ENCODE results near the gene CHPT1. TPM values are rescaled to one million over a fixed set of nuclear protein-coding genes. Genes with fewer than 3 reads are reported as not detected.

CHPT1 gene
- total and polyA plus RNA-seq, 2 donors (not counting 1 experiment from before 2014, with no cell fraction given): 34.8 to 62.9 TPM

DNA sequence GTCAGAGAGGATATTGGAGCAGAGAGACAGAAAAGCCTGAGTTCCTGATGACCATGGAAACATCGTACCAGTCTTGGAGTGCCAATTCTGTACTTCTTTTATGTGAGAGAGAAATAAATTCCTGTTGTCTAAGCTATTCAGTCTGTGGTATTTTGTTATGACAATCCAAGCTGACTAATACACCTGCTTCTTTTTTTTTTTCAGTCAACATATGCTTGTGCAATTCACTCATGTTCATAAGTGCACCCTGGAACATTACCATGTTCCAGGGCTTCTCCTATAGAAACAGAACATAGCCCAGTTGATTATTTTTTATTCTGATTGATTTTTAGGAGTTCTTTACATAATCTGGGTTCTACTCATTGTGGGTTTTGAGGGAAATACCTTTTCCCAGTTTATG is 1.7 kb upstream of the CHPT1 start:
- no peak overlapping the region for H3K9ac ChIP-seq (ENCODE audit: insufficient read depth, low read length)
- H3K36me3 ChIP-seq (ENCODE audit: control insufficient read depth, insufficient read depth, low read length): no peaks in the 10 kb centered on the region
- H3K27ac ChIP-seq (ENCODE audit: insufficient read depth, low read length): no peak overlapping the region
- peaks cover 11% of the 10 kb centered on the region for H3K79me2 ChIP-seq (ENCODE audit: control insufficient read depth, insufficient read depth, low read length)
- H4K20me1 ChIP-seq (ENCODE audit: control insufficient read depth, extremely low read depth, insufficient read depth, low read length): no peaks in the 10 kb centered on the region
- H3K9me3 ChIP-seq (ENCODE audit: control insufficient read depth, insufficient read depth, low read depth, low read length): no peaks in the 10 kb centered on the region
- no peak overlapping the region for H3K4me2 ChIP-seq (ENCODE audit: extremely low read depth, insufficient read depth, low read length)
- H3K4me3 ChIP-seq (replicated peaks in 1 of 4; ENCODE audit: control extremely low read depth in 1 of 4, insufficient read depth in 1 of 4, low read depth in 3 of 4, low read length in 4 of 4): no peak overlapping the region
- H2AFZ ChIP-seq (ENCODE audit: low read length): no peak overlapping the region
- peak in 1 of 2 donors; percentile 53 for DNase-seq (ENCODE audit: low read depth in 2 of 2)
- H3K27me3 ChIP-seq (ENCODE audit: control insufficient read depth, insufficient read depth, low read length): no peaks in the 10 kb centered on the region
- no peaks in the 10 kb centered on the region for H3K4me1 ChIP-seq (ENCODE audit: control insufficient read depth, extremely low read depth, insufficient read depth, low read length)
- TF ChIP-seq, protein P1, sequence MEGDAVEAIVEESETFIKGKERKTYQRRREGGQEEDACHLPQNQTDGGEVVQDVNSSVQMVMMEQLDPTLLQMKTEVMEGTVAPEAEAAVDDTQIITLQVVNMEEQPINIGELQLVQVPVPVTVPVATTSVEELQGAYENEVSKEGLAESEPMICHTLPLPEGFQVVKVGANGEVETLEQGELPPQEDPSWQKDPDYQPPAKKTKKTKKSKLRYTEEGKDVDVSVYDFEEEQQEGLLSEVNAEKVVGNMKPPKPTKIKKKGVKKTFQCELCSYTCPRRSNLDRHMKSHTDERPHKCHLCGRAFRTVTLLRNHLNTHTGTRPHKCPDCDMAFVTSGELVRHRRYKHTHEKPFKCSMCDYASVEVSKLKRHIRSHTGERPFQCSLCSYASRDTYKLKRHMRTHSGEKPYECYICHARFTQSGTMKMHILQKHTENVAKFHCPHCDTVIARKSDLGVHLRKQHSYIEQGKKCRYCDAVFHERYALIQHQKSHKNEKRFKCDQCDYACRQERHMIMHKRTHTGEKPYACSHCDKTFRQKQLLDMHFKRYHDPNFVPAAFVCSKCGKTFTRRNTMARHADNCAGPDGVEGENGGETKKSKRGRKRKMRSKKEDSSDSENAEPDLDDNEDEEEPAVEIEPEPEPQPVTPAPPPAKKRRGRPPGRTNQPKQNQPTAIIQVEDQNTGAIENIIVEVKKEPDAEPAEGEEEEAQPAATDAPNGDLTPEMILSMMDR (conservative IDR thresholded peaks at IDR 0.05 in 1 of 2, IDR thresholded peaks at IDR 0.05 in 1 of 2; ENCODE audit: low read depth in 1 of 2, low read length in 2 of 2): no peak
- no peak for TF ChIP-seq EZH2 (IDR thresholded peaks at IDR 0.05; ENCODE audit: low read length, missing control alignments)

DNA sequence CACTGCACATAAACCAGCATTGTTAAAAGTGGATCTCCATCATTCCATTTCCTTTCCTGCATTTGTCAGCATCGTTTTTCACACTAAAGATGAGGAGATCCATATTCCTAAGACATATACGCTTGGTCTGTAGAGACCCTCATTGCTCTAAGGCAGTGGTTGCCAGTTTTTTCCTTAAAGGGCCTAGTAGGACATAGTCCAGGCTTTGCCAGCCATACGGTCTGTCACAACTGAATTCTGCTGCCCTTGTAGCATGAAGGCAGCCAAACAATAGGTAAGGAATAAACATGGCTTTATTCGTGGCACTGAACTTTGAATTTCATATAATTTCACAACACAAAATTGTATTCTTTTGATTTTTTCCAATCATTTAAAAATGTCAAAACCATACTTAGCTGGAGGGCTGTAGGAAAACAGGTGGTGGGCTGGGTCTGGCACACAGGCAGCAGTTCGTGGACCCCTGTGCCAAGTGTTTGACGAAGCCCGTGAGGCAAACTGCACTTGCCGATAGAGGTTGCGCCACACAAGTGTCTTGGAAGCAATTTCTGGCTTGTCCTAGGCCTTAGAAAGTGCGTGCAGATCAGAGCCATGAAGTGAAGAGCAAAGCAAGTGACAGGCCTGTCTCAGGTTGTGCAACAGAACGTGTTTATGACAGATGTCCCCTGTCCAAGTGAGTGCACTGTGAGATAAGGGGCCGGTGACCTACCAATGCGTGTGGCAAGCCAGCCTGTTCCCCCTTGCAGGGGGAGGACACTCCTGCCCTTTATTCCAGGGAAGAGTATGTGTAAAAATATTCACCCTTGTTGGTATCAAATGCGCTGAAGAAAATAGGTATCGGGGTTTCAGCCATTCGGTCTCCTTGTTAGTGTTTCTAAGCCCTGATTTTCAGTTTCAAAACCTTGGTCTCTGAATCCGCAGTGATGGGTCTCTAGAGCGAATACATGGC is 916 bp upstream of the CHPT1 start:
- Histone ChIP-seq H2AFZ (ENCODE audit: low read length) (peak overlapping the region; percentile 92), H3K36me3 (ENCODE audit: control insufficient read depth, insufficient read depth, low read length) (no peaks in the 10 kb centered on the region), H3K79me2 (ENCODE audit: control insufficient read depth, insufficient read depth, low read length) (peaks cover 11% of the 10 kb centered on the region), H3K4me1 (ENCODE audit: control insufficient read depth, extremely low read depth, insufficient read depth, low read length) (no peaks in the 10 kb centered on the region), H3K27ac (ENCODE audit: insufficient read depth, low read length) (peak overlapping the region; percentile 55), H3K27me3 (ENCODE audit: control insufficient read depth, insufficient read depth, low read length) (no peaks in the 10 kb centered on the region), H4K20me1 (ENCODE audit: control insufficient read depth, extremely low read depth, insufficient read depth, low read length) (no peaks in the 10 kb centered on the region), H3K4me2 (ENCODE audit: extremely low read depth, insufficient read depth, low read length) (peak overlapping the region; percentile 97), H3K9me3 (ENCODE audit: control insufficient read depth, insufficient read depth, low read depth, low read length) (no peaks in the 10 kb centered on the region), H3K9ac (ENCODE audit: insufficient read depth, low read length) (peak overlapping the region; percentile 74), H3K4me3 (replicated peaks in 1 of 4; ENCODE audit: control extremely low read depth in 1 of 4, insufficient read depth in 1 of 4, low read depth in 3 of 4, low read length in 4 of 4) (peak overlapping the region; percentile 65 to 84 (median 74))
- TF ChIP-seq EZH2 (IDR thresholded peaks at IDR 0.05; ENCODE audit: low read length, missing control alignments): no peak
- TF ChIP-seq, protein P1 (conservative IDR thresholded peaks at IDR 0.05 in 1 of 2, IDR thresholded peaks at IDR 0.05 in 1 of 2; ENCODE audit: low read depth in 1 of 2, low read length in 2 of 2): no peak
- DNase-seq (ENCODE audit: low read depth in 2 of 2): peak in 1 of 2 donors; percentile 42

DNA sequence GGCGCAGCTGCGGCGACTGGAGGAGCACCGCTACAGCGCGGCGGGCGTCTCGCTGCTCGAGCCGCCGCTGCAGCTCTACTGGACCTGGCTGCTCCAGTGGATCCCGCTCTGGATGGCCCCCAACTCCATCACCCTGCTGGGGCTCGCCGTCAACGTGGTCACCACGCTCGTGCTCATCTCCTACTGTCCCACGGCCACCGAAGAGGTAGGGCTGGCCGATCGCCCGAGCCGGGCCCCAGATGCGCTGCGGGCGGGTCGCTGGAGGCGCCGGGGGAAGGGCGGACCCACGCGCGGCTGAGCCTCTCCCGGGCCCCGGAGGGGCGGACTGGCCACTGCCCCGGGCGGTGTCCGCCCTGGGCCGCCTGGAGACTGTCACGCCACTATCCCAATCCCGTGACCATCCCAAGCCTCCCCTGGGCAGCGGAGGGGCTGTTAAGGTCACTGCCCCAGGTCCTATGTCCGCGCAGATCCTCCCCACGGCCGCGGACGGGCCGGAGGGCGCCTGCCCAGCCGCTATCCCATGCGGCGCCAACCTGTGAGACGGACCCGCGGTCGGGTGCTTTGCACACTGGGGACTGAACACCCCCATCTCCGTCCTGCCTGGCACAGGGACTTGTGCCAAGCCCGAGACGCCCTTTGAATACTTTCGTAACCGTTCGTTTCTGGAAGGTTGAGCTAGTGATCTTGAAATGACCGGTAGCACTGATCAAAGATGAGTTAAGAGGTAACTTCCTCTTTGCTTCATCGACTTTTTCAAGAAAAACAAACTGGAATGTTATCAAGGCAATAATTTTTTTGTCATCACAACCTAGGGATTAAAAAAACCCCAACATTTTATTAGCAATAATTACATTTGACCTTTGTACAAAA is 725 bp downstream of the CHPT1 start:
- peaks cover 15% of the 10 kb centered on the region for H3K79me2 ChIP-seq (ENCODE audit: control insufficient read depth, insufficient read depth, low read length)
- no peaks in the 10 kb centered on the region for H4K20me1 ChIP-seq (ENCODE audit: control insufficient read depth, extremely low read depth, insufficient read depth, low read length)
- peak overlapping the region; percentile 69 to 88 (median 84) for H3K4me3 ChIP-seq (replicated peaks in 1 of 4; ENCODE audit: control extremely low read depth in 1 of 4, insufficient read depth in 1 of 4, low read depth in 3 of 4, low read length in 4 of 4)
- peak; percentile 31 to 46 for DNase-seq (ENCODE audit: low read depth in 2 of 2)
- no peak for TF ChIP-seq EZH2 (IDR thresholded peaks at IDR 0.05; ENCODE audit: low read length, missing control alignments)
- TF ChIP-seq, protein P1 (conservative IDR thresholded peaks at IDR 0.05 in 1 of 2, IDR thresholded peaks at IDR 0.05 in 1 of 2; ENCODE audit: low read depth in 1 of 2, low read length in 2 of 2): no peak
- H2AFZ ChIP-seq (ENCODE audit: low read length): peak overlapping the region; percentile 90
- H3K4me1 ChIP-seq (ENCODE audit: control insufficient read depth, extremely low read depth, insufficient read depth, low read length): no peaks in the 10 kb centered on the region
- H3K9ac ChIP-seq (ENCODE audit: insufficient read depth, low read length): peak overlapping the region; percentile 74
- H3K27ac ChIP-seq (ENCODE audit: insufficient read depth, low read length): peak overlapping the region; percentile 69
- no peaks in the 10 kb centered on the region for H3K9me3 ChIP-seq (ENCODE audit: control insufficient read depth, insufficient read depth, low read depth, low read length)
- H3K27me3 ChIP-seq (ENCODE audit: control insufficient read depth, insufficient read depth, low read length): no peaks in the 10 kb centered on the region
- peak overlapping the region; percentile 67 for H3K4me2 ChIP-seq (ENCODE audit: extremely low read depth, insufficient read depth, low read length)
- no peaks in the 10 kb centered on the region for H3K36me3 ChIP-seq (ENCODE audit: control insufficient read depth, insufficient read depth, low read length)
